Measurements from ENCODE around the gene RUSF1. TPM values are rescaled to one million over a fixed set of nuclear protein-coding genes. Genes with fewer than 3 reads are reported as not detected.

The RUSF1 gene
- polyA plus RNA-seq, 1 donor (not counting 4 experiments of a cell fraction or from before 2014, with no cell fraction given) = 17.4 TPM

DNA sequence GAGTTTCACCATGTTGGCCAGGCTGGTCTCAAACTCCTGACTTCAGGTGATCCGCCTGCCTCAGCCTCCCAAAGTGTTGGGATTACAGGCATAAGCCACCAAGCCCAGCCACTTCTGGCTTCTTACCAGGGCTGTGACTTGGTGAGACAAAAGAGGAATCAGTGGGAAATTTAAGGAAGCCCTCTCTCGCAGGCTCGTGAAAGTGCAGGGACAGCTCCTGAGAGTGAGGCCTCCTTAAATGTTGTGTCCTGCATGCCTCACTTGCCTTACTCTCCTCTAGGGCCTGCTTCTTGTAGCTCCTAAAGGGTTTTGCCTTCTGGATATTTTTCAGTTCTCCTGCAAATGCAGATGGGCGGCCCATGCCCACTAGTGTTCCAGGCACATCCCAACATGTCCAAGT is 24.7 kb upstream of the RUSF1 start:
- dilution Hi-C loops (cut with MboI; ENCODE audit: extremely low pct_ligation_motif_present, low sequenced_read_pairs) = no loop called here

DNA sequence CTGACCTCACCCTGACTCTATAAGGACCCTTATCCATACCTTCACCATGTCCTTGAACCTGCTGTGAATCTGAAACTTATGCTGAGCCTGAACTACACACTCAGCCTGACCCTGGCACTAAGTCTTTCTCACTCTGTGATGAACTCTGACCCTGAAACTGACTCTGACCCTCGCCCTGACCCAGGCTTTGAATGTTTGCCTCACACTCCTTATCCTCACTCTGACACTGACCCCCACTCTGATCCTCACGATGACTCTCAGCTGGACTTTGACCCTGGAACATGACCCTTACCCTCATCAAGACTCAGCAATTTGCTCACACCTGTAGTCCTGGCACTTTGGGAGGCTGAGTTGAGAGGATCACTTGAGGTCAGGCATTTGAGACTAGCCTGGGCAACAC is 23.9 kb upstream of the RUSF1 start:
- no peaks in the 10 kb centered on the region for H3K79me2 ChIP-seq (ENCODE audit: control insufficient read depth, insufficient read depth, low read length)
- DNase-seq (ENCODE audit: low read depth, low spot score) (no peak), FAIRE-seq (no peak)
- TF ChIP-seq EZH2 (IDR thresholded peaks at IDR 0.05; ENCODE audit: low read length) = no peak
- TF ChIP-seq, protein P1, sequence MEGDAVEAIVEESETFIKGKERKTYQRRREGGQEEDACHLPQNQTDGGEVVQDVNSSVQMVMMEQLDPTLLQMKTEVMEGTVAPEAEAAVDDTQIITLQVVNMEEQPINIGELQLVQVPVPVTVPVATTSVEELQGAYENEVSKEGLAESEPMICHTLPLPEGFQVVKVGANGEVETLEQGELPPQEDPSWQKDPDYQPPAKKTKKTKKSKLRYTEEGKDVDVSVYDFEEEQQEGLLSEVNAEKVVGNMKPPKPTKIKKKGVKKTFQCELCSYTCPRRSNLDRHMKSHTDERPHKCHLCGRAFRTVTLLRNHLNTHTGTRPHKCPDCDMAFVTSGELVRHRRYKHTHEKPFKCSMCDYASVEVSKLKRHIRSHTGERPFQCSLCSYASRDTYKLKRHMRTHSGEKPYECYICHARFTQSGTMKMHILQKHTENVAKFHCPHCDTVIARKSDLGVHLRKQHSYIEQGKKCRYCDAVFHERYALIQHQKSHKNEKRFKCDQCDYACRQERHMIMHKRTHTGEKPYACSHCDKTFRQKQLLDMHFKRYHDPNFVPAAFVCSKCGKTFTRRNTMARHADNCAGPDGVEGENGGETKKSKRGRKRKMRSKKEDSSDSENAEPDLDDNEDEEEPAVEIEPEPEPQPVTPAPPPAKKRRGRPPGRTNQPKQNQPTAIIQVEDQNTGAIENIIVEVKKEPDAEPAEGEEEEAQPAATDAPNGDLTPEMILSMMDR (optimal IDR thresholded peaks at IDR 0.05 in 1 of 3, IDR thresholded peaks at IDR 0.05 in 1 of 3, conservative IDR thresholded peaks at IDR 0.05 in 1 of 3; ENCODE audit: extremely low read depth in 1 of 3, insufficient read depth in 2 of 3, low read length in 3 of 3) = no peak
- no peak overlapping the region for H2AFZ ChIP-seq (ENCODE audit: control insufficient read depth, low read length)
- dilution Hi-C loops (cut with MboI; ENCODE audit: extremely low pct_ligation_motif_present, low sequenced_read_pairs) = no loop called here
- no peak overlapping the region for H3K9ac ChIP-seq (ENCODE audit: control insufficient read depth, extremely low read depth, insufficient read depth, low read length)
- no peak overlapping the region for H3K4me3 ChIP-seq (ENCODE audit: control insufficient read depth in 2 of 3, extremely low read depth in 1 of 3, insufficient read depth in 2 of 3, low read depth in 1 of 3, low read length in 3 of 3)
- H3K9me1 ChIP-seq (ENCODE audit: control insufficient read depth, extremely low read depth, insufficient read depth, low read length) = no peaks in the 10 kb centered on the region
- H3K36me3 ChIP-seq (ENCODE audit: control insufficient read depth in 2 of 2, extremely low read depth in 1 of 2, insufficient read depth in 2 of 2, low read length in 2 of 2) = no peaks in the 10 kb centered on the region
- H3K27ac ChIP-seq (ENCODE audit: control insufficient read depth, insufficient read depth, low read length) = no peak overlapping the region
- no peaks in the 10 kb centered on the region for H3K9me3 ChIP-seq (ENCODE audit: control insufficient read depth, low read depth, low read length)
- H3K4me2 ChIP-seq (ENCODE audit: control insufficient read depth, extremely low read depth, insufficient read depth, low read depth, low read length) = no peak overlapping the region
- H3K27me3 ChIP-seq (ENCODE audit: control insufficient read depth, extremely low read depth, insufficient read depth, low read length) = peaks cover 29% of the 10 kb centered on the region
- H4K20me1 ChIP-seq (ENCODE audit: control insufficient read depth, extremely low read depth, insufficient read depth, low read length) = no peaks in the 10 kb centered on the region
- H3K4me1 ChIP-seq (ENCODE audit: control insufficient read depth, extremely low read depth, insufficient read depth, low read length) = no peaks in the 10 kb centered on the region

More for the DNA sequence above, 24.7 kb upstream of the RUSF1 start:
- Histone ChIP-seq H3K4me2 (ENCODE audit: control insufficient read depth, extremely low read depth, insufficient read depth, low read depth, low read length) (no peak overlapping the region), H3K79me2 (ENCODE audit: control insufficient read depth, insufficient read depth, low read length) (no peaks in the 10 kb centered on the region), H3K9ac (ENCODE audit: control insufficient read depth, extremely low read depth, insufficient read depth, low read length) (no peak overlapping the region), H3K4me3 (ENCODE audit: control insufficient read depth in 2 of 3, extremely low read depth in 1 of 3, insufficient read depth in 2 of 3, low read depth in 1 of 3, low read length in 3 of 3) (no peak overlapping the region), H3K4me1 (ENCODE audit: control insufficient read depth, extremely low read depth, insufficient read depth, low read length) (no peaks in the 10 kb centered on the region), H3K36me3 (ENCODE audit: control insufficient read depth in 2 of 2, extremely low read depth in 1 of 2, insufficient read depth in 2 of 2, low read length in 2 of 2) (no peaks in the 10 kb centered on the region), H4K20me1 (ENCODE audit: control insufficient read depth, extremely low read depth, insufficient read depth, low read length) (no peaks in the 10 kb centered on the region), H3K9me3 (ENCODE audit: control insufficient read depth, low read depth, low read length) (no peaks in the 10 kb centered on the region), H3K9me1 (ENCODE audit: control insufficient read depth, extremely low read depth, insufficient read depth, low read length) (no peaks in the 10 kb centered on the region), H3K27me3 (ENCODE audit: control insufficient read depth, extremely low read depth, insufficient read depth, low read length) (peaks cover 30% of the 10 kb centered on the region), H3K27ac (ENCODE audit: control insufficient read depth, insufficient read depth, low read length) (no peak overlapping the region), H2AFZ (ENCODE audit: control insufficient read depth, low read length) (no peak overlapping the region)
- DNase-seq (ENCODE audit: low read depth, low spot score) (no peak), FAIRE-seq (no peak)
- TF ChIP-seq EZH2 (IDR thresholded peaks at IDR 0.05; ENCODE audit: low read length) = no peak
- TF ChIP-seq, protein P1 (optimal IDR thresholded peaks at IDR 0.05 in 1 of 3, IDR thresholded peaks at IDR 0.05 in 1 of 3, conservative IDR thresholded peaks at IDR 0.05 in 1 of 3; ENCODE audit: extremely low read depth in 1 of 3, insufficient read depth in 2 of 3, low read length in 3 of 3) = no peak
